Spleen (tissue), 7 donors: ENCODE measurements around the gene PCSK7.

Experiments used
- POLR2A ChIP-seq, 3 donors: fragments of 450-650 bp; IDR thresholded peaks; one replicate each; pipeline ENCODE4 v1.5.1; 2017; ENCODE audit warnings: antibody characterized with exemption in 3 of 3, mild to moderate bottlenecking in 1 of 3
- TF ChIP-seq, protein P1 (sequence below), 11 experiments: fragments of 200-600 bp in 7 of 11; fragments of 450-650 bp in 4 of 11; sonication (generic) in 4 of 11; IDR thresholded peaks in 8 of 11; conservative IDR thresholded peaks in 3 of 11; 1 replicate in 7 of 11; 2 replicates in 4 of 11; pipeline versions ENCODE4 v1.4.0 to v1.8.0; 2016 to 2021; ENCODE audit warnings: antibody characterized with exemption in 11 of 11, inconsistent platforms in 4 of 11, mild to moderate bottlenecking in 1 of 11
- donor health status: DM: no; HTN: no; CAD: no; lungs with moderate emphysema.
- donor health status: DM: no; HTN: no; CAD: no.
- donor health status: DM: no; HTN: no; CAD: no.

DNA sequence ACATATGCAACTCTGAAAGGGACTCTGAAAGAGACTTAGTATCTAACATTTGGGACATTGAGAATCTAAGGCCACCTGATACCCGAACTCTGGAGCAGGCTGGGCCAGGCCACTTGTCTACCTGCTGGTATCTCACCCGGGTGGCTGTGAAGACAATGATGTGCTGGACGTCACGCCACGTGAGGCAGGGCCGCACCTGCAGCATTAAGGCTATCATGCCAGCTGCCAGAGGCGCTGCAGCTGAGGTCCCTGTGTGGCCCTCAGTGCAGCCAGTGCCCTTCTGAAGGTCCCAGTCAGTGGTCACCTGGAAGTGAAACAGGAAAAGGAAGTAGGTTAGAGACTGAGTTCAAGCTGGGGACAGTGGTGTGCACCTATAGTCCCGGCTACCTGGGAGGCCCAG lies 12.4 kb downstream of the PCSK7 start:
- TF ChIP-seq, protein P1, sequence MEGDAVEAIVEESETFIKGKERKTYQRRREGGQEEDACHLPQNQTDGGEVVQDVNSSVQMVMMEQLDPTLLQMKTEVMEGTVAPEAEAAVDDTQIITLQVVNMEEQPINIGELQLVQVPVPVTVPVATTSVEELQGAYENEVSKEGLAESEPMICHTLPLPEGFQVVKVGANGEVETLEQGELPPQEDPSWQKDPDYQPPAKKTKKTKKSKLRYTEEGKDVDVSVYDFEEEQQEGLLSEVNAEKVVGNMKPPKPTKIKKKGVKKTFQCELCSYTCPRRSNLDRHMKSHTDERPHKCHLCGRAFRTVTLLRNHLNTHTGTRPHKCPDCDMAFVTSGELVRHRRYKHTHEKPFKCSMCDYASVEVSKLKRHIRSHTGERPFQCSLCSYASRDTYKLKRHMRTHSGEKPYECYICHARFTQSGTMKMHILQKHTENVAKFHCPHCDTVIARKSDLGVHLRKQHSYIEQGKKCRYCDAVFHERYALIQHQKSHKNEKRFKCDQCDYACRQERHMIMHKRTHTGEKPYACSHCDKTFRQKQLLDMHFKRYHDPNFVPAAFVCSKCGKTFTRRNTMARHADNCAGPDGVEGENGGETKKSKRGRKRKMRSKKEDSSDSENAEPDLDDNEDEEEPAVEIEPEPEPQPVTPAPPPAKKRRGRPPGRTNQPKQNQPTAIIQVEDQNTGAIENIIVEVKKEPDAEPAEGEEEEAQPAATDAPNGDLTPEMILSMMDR (IDR thresholded peaks at IDR 0.05 in 8 of 11, conservative IDR thresholded peaks at IDR 0.05 in 3 of 11): no peak
- no peak for TF ChIP-seq POLR2A (IDR thresholded peaks at IDR 0.05)
